CD14-positive monocyte (primary cell): Measurements from ENCODE around the gene ZKSCAN4. TPM values are rescaled to one million over a fixed set of nuclear protein-coding genes. Genes with fewer than 3 reads are reported as not detected.

ENCODE experiments used
- DNase-seq, 3 donors: peaks; one replicate each; pipeline ENCODE4 v3.0.0-alpha.2; 2011 to 2022
- H2AFZ ChIP-seq: 2 replicates; pipeline ENCODE4 v1.6.0; 2012; ENCODE audit warnings: mild to moderate bottlenecking, low read depth, low read length, inconsistent platforms; ENCODE audit not compliant: insufficient read depth, poor library complexity, severe bottlenecking
- H3K27ac ChIP-seq, 2 donors: 1 replicate in 1 of 2; 2 replicates in 1 of 2; pipeline ENCODE4 v1.5.1; 2012 to 2013; ENCODE audit warnings: low read length in 2 of 2, control low read depth in 1 of 2, inconsistent platforms in 1 of 2, low read depth in 1 of 2, mild to moderate bottlenecking in 1 of 2
- H3K27me3 ChIP-seq, 2 donors: one replicate each; pipeline versions ENCODE4 v1.6.0 to v1.6.1; 2011 to 2013; ENCODE audit warnings: low read length in 2 of 2; ENCODE audit not compliant: control insufficient read depth in 2 of 2, insufficient read depth in 2 of 2
- H3K36me3 ChIP-seq, 2 donors: replicated peaks in 1 of 2; 1 replicate in 1 of 2; 2 replicates in 1 of 2; pipeline versions ENCODE4 v1.5.1 to v1.6.1; 2012 to 2013; ENCODE audit warnings: low read length in 2 of 2, control low read depth in 1 of 2, inconsistent platforms in 1 of 2, mild to moderate bottlenecking in 1 of 2; ENCODE audit not compliant: insufficient read depth in 2 of 2, control insufficient read depth in 1 of 2
- H3K4me1 ChIP-seq, 2 donors: 1 replicate in 1 of 2; 2 replicates in 1 of 2; pipeline versions ENCODE4 v1.5.1 to v1.6.1; 2012 to 2013; ENCODE audit warnings: low read length in 2 of 2, control low read depth in 1 of 2, inconsistent platforms in 1 of 2, mild to moderate bottlenecking in 1 of 2, moderate library complexity in 1 of 2; ENCODE audit not compliant: insufficient read depth in 2 of 2, control insufficient read depth in 1 of 2
- H3K4me2 ChIP-seq: replicated peaks from 2 replicates; pipeline ENCODE3; 2012; ENCODE audit warnings: low read length, moderate library complexity, mild to moderate bottlenecking; ENCODE audit not compliant: poor library complexity, severe bottlenecking; ENCODE audit errors: extremely low read depth
- H3K4me3 ChIP-seq, 3 experiments: fragments of 200-600 bp in 1 of 3; sonication (generic) in 1 of 3; replicated peaks in 1 of 3; 1 replicate in 2 of 3; 2 replicates in 1 of 3; pipeline ENCODE4 v1.5.1; 2011 to 2013; ENCODE audit warnings: low read length in 3 of 3, mild to moderate bottlenecking in 3 of 3, control low read depth in 2 of 3, low read depth in 2 of 3, inconsistent platforms in 1 of 3, moderate library complexity in 1 of 3
- H3K79me2 ChIP-seq: 2 replicates; pipeline ENCODE4 v1.6.0; 2012; ENCODE audit warnings: mild to moderate bottlenecking, control low read depth, inconsistent platforms, low read length, moderate library complexity; ENCODE audit not compliant: insufficient read depth
- H3K9ac ChIP-seq: 2 replicates; pipeline ENCODE4 v1.6.0; 2017; ENCODE audit warnings: low read length, mild to moderate bottlenecking; ENCODE audit not compliant: insufficient read depth, poor library complexity, severe bottlenecking
- H3K9me3 ChIP-seq, 2 donors: replicated peaks in 1 of 2; 1 replicate in 1 of 2; 2 replicates in 1 of 2; pipeline versions ENCODE4 v1.5.1 to v1.6.1; 2012 to 2013; ENCODE audit warnings: low read length in 2 of 2, control low read depth in 1 of 2; ENCODE audit not compliant: control insufficient read depth in 1 of 2, insufficient read depth in 1 of 2
- H4K20me1 ChIP-seq: 2 replicates; pipeline ENCODE4 v1.6.0; 2012; ENCODE audit warnings: mild to moderate bottlenecking, low read length, control low read depth, moderate library complexity; ENCODE audit not compliant: insufficient read depth
- H3K27ac Mint-ChIP-seq, 7 donors: one replicate each; pipeline ENCODE4 v1.8.0; 2020; ENCODE audit warnings: mild to moderate bottlenecking in 7 of 7, mixed read lengths in 7 of 7, moderate library complexity in 6 of 7, inconsistent platforms in 2 of 7
- H3K27me3 Mint-ChIP-seq, 3 donors: one replicate each; pipeline ENCODE4 v1.8.0; 2021 to 2022; ENCODE audit warnings: low read depth in 3 of 3, mild to moderate bottlenecking in 3 of 3, mixed read lengths in 3 of 3, moderate library complexity in 3 of 3, inconsistent platforms in 1 of 3
- H3K36me3 Mint-ChIP-seq, 2 donors: one replicate each; pipeline ENCODE4 v1.8.0; 2020; ENCODE audit warnings: mixed read lengths in 2 of 2, inconsistent platforms in 1 of 2, mild to moderate bottlenecking in 1 of 2
- H3K4me1 Mint-ChIP-seq: one replicate; pipeline ENCODE4 v1.8.0; 2020; ENCODE audit warnings: mild to moderate bottlenecking, mixed read lengths
- H3K4me3 Mint-ChIP-seq, 2 donors: one replicate each; pipeline ENCODE4 v1.8.0; 2020; ENCODE audit warnings: mild to moderate bottlenecking in 2 of 2, mixed read lengths in 2 of 2, moderate library complexity in 1 of 2
- H3K9me3 Mint-ChIP-seq, 7 donors: one replicate each; pipeline ENCODE4 v1.8.0; 2020 to 2022; ENCODE audit warnings: mixed read lengths in 7 of 7, mild to moderate bottlenecking in 6 of 7, moderate library complexity in 6 of 7, inconsistent platforms in 2 of 7
- WGBS: methylation state at CpG from one replicate; pipeline ENCODE4 v1.1.5; 2013; ENCODE audit warnings: missing lambda C conversion rate; ENCODE audit not compliant: insufficient coverage; 5-methylcytosine and 5-hydroxymethylcytosine counted together
- intact Hi-C, 2 donors: fragments of 100-400 bp; cut with micrococcal nuclease; formaldehyde crosslinking; loops; one replicate each; pipeline versions ENCODE4 v1.15.0 to v1.15.1; 2023
- polyA plus RNA-seq, 3 donors: library from polyadenylated mRNA; depleted of rRNA in 1 of 3; unstranded in 2 of 3; stranded (reverse) in 1 of 3; fragments of 300-500 nt in 2 of 3; fragments of >200 nt in 1 of 3; fragmentation: Illumina TruSeq in 2 of 3; gene quantifications; 1 replicate in 2 of 3; 2 replicates in 1 of 3; pipeline ENCODE4 v1.2.3, GENCODE V29; 2012 to 2021
- TF ChIP-seq, protein P1 (sequence below): fragments of 200-600 bp; IDR thresholded peaks from one replicate; pipeline ENCODE4 v1.8.0; 2022; ENCODE audit warnings: antibody characterized with exemption, mild to moderate bottlenecking

The ZKSCAN4 gene
- polyA plus RNA-seq, 3 donors = 1.5 to 2.0 (median 1.6) TPM

- Histone ChIP-seq H2AFZ (peak within 1 kb of the TSS; percentile 92), H3K9me3 (no peaks in the 10 kb centered on the region), H4K20me1 (no peaks in the 10 kb centered on the region), H3K4me2 (peak within 1 kb of the TSS; percentile 88), H3K27ac (peak within 1 kb of the TSS in 1 of 2 donors; percentile 72), H3K27me3 (peaks cover 18% of the 10 kb centered on the region in 2 donors), H3K36me3 (peaks cover 26 to 34% of the 10 kb centered on the region in 2 donors), H3K79me2 (peaks cover 11% of the 10 kb centered on the region), H3K9ac (peak within 1 kb of the TSS; percentile 74), H3K4me3 (peak within 1 kb of the TSS; percentile 53 to 94 (median 86)), H3K4me1 (peaks cover 13 to 18% of the 10 kb centered on the region in 2 donors)
- Mint-ChIP-seq H3K27ac (peak within 1 kb of the TSS; percentile 35 to 87 (median 75)), H3K27me3 (peaks cover 14 to 28% (median 20%) of the 10 kb centered on the region in 3 donors), H3K4me1 (peaks cover 20% of the 10 kb centered on the region), H3K36me3 (peaks cover 30% of the 10 kb centered on the region in 2 donors), H3K9me3 (no peaks in the 10 kb centered on the region), H3K4me3 (peak within 1 kb of the TSS; percentile 92 to 97)
- intact Hi-C loops = no loop called here
- TF ChIP-seq, protein P1, sequence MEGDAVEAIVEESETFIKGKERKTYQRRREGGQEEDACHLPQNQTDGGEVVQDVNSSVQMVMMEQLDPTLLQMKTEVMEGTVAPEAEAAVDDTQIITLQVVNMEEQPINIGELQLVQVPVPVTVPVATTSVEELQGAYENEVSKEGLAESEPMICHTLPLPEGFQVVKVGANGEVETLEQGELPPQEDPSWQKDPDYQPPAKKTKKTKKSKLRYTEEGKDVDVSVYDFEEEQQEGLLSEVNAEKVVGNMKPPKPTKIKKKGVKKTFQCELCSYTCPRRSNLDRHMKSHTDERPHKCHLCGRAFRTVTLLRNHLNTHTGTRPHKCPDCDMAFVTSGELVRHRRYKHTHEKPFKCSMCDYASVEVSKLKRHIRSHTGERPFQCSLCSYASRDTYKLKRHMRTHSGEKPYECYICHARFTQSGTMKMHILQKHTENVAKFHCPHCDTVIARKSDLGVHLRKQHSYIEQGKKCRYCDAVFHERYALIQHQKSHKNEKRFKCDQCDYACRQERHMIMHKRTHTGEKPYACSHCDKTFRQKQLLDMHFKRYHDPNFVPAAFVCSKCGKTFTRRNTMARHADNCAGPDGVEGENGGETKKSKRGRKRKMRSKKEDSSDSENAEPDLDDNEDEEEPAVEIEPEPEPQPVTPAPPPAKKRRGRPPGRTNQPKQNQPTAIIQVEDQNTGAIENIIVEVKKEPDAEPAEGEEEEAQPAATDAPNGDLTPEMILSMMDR = no peak
- DNase-seq = peak; percentile 64 to 75 (median 74)
- under 1% methylated on average over 41 of the region's 45 CpGs for WGBS
Observed at GRCh38 chr6:28225056-28225834, 26.8 kb downstream of the ZKSCAN4 start, which contains the start of gene ZSCAN9. Gene ZSCAN9, plus strand, starts transcription at chr6:28225275. Its CDS starts 1,810 bp downstream, at chr6:28227085.

DNA sequence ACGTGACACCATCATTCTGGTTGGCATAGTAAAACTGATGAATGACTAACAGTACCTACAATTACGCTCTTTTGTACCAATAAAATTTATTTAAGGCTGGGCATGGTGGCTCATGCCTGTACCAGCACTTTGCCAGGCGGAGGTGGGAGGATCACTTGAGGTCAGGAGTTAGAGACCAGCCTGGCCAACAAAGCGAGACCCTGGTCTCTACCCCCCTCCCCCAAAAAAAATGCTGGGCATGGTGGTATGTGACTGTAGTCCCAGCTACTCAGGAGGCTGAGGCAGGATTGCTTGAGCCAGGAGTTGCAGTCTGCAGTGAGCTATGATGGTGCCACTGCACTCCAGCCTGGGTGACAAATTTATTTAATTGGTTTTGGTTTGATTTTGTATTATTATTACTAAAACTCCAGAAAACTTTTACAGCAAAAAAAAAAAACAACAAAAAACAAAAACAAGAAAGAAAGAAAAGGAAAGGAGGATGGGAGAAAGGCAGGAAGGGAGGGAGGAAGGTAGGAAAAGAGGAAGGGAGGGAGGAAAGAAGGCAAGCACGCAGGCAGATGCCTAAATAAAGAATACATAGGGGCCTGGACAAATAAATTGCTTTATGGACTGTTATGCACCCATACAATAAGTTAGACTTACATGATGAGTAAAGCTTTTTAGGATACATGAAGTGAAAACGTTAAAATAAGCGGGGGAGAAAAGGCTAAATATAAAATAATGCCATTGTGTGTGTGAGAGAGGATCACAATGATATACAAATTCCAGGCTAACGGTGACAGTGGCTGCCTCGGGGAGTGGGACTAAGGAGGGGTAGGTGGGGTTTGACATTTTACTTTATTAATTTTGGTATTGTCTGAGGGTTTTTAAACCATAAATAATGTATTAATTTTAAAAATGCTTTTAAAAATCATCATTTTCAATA lies 27.7 kb downstream of the ZKSCAN4 start:
- Histone ChIP-seq H3K27ac (peak overlapping the region in 1 of 2 donors; percentile 72), H3K9ac (peak overlapping the region; percentile 74)
- 0% methylated on average over 1 of the region's 9 CpGs for WGBS

More for the DNA sequence above, 27.7 kb downstream of the ZKSCAN4 start:
- Mint-ChIP-seq H3K36me3 (peaks cover 23 to 24% of the 10 kb centered on the region in 2 donors), H3K4me1 (peaks cover 21% of the 10 kb centered on the region), H3K9me3 (peaks cover 0 to 2% (median 0%) of the 10 kb centered on the region in 7 donors), H3K27ac (peak overlapping the region in 3 of 7 donors; percentile 19 to 87 (median 68)), H3K27me3 (peaks cover 22 to 36% (median 29%) of the 10 kb centered on the region in 3 donors), H3K4me3 (peak overlapping the region; percentile 92 to 97)
- Histone ChIP-seq H3K79me2 (peaks cover 11% of the 10 kb centered on the region), H3K27me3 (peaks cover 26 to 27% of the 10 kb centered on the region in 2 donors), H3K36me3 (peaks cover 21 to 25% of the 10 kb centered on the region in 2 donors), H3K9me3 (no peaks in the 10 kb centered on the region), H3K4me3 (peak overlapping the region; percentile 53 to 94 (median 86)), H4K20me1 (no peaks in the 10 kb centered on the region), H2AFZ (peak overlapping the region; percentile 92), H3K4me2 (peak overlapping the region; percentile 88), H3K4me1 (peaks cover 13 to 20% of the 10 kb centered on the region in 2 donors)
- no peak for DNase-seq
- TF ChIP-seq, protein P1 = no peak
- intact Hi-C loops = loop anchor here in 1 of 2 donors (5.0 kb wide), 1 partner anchor 82 kb away; the partner anchor contains the start of gene ZKSCAN8
